Brain microvascular endothelial cell (primary cell): ENCODE data around the gene DNAL4.
"Not testable (repeated sequence)": the region's sequence is repeated elsewhere in the genome, so short reads cannot be mapped to it uniquely, and the experiment has no call there.

Experiments
- DNase-seq: peaks from one replicate; pipeline ENCODE4 v3.0.0-alpha.2; 2020
- H3K27ac ChIP-seq: fragments of 250-450 bp; sonication (Bioruptor Pico); 2 replicates; pipeline ENCODE4 v1.5.1; 2020; ENCODE audit warnings: mild to moderate bottlenecking, moderate library complexity
- H3K27me3 ChIP-seq: fragments of 250-450 bp; sonication (Bioruptor Pico); replicated peaks from 2 replicates; pipeline ENCODE4 v1.5.1; 2020; ENCODE audit warnings: mild to moderate bottlenecking
- H3K36me3 ChIP-seq: fragments of 250-450 bp; sonication (Bioruptor Pico); replicated peaks from 2 replicates; pipeline ENCODE4 v1.5.1; 2020; ENCODE audit warnings: mild to moderate bottlenecking
- H3K4me3 ChIP-seq: 2 replicates; pipeline ENCODE4 v1.5.1; 2011; ENCODE audit warnings: low read depth, mild to moderate bottlenecking, control low read depth, low read length, moderate library complexity
- CTCF ChIP-seq: IDR thresholded peaks from 2 replicates; pipeline ENCODE4 v1.5.1; 2011; ENCODE audit warnings: low read depth, mild to moderate bottlenecking, moderate library complexity, low read length, control low read depth, inconsistent platforms; ENCODE audit errors: missing control alignments
- in situ Hi-C: cut with HindIII; loops from 2 replicates; pipeline ENCODE4 v1.10.0; 2017; ENCODE audit warnings: low sequenced_read_pairs, low pct_ligation_motif_present

The DNAL4 gene

GRCh38 chr22:38819387-38819940 lies 25.5 kb upstream of the DNAL4 start:
- in situ Hi-C loops = no loop called here
- no peaks in the 10 kb centered on the region for H3K36me3 ChIP-seq
- H3K27ac ChIP-seq = no peak overlapping the region
- TF ChIP-seq CTCF = no peak
- no peak for DNase-seq
- H3K4me3 ChIP-seq = no peak overlapping the region
- H3K27me3 ChIP-seq = peaks cover 3% of the 10 kb centered on the region

- in situ Hi-C loops = no loop called here
- no peak overlapping the region for H3K4me3 ChIP-seq
- TF ChIP-seq CTCF = no peak
- H3K36me3 ChIP-seq = no peaks in the 10 kb centered on the region
- H3K27ac ChIP-seq = no peak overlapping the region
- DNase-seq = no peak
- H3K27me3 ChIP-seq = peaks cover 3% of the 10 kb centered on the region
Observed at GRCh38 chr22:38817196-38817595, 23.3 kb upstream of the DNAL4 start.

GRCh38 chr22:38815842-38816241 lies 21.9 kb upstream of the DNAL4 start:
- no peak for TF ChIP-seq CTCF
- H3K27ac ChIP-seq = no peak overlapping the region
- H3K36me3 ChIP-seq = no peaks in the 10 kb centered on the region
- H3K4me3 ChIP-seq = no peak overlapping the region
- DNase-seq = no peak
- H3K27me3 ChIP-seq = peaks cover 3% of the 10 kb centered on the region
- in situ Hi-C loops = no loop called here

- in situ Hi-C loops = no loop called here
Observed at GRCh38 chr22:38811241-38811640, 17.3 kb upstream of the DNAL4 start.

GRCh38 chr22:38805041-38805593 lies 11.2 kb upstream of the DNAL4 start:
- H3K36me3 ChIP-seq, H3K27ac ChIP-seq, H3K4me3 ChIP-seq, DNase-seq, in situ Hi-C loops, H3K27me3 ChIP-seq: not testable (repeated sequence)

More at GRCh38 chr22:38811241-38811640, 17.3 kb upstream of the DNAL4 start:
- no peak for DNase-seq
- Histone ChIP-seq H3K36me3 (no peaks in the 10 kb centered on the region), H3K27me3 (no peaks in the 10 kb centered on the region), H3K27ac (no peak overlapping the region), H3K4me3 (no peak overlapping the region)
- TF ChIP-seq CTCF = no peak

- TF ChIP-seq CTCF = no peak
- in situ Hi-C loops = no loop called here
- DNase-seq = peak; percentile 72
- H3K36me3 ChIP-seq = no peaks in the 10 kb centered on the region
- H3K4me3 ChIP-seq = no peak overlapping the region
- no peaks in the 10 kb centered on the region for H3K27me3 ChIP-seq
- no peak overlapping the region for H3K27ac ChIP-seq
Observed at GRCh38 chr22:38802671-38803121, 8.8 kb upstream of the DNAL4 start.
